DOHH2 (cell line): Measurements from ENCODE around the gene ZNF814.
"Not testable (repeated sequence)": the region's sequence is repeated elsewhere in the genome, so short reads cannot be mapped to it uniquely, and the experiment has no call there.

Source experiments
- H3F3A ChIP-seq: fragments of 200-600 bp; sonication (generic), shearing (Covaris generic); 2 replicates; pipeline ENCODE4 v1.6.0; 2016; ENCODE audit warnings: antibody characterized with exemption, mild to moderate bottlenecking; ENCODE audit not compliant: control insufficient read depth, insufficient read depth
- H3K27ac ChIP-seq: fragments of 200-600 bp; sonication (generic); 2 replicates; pipeline ENCODE4 v1.5.1; 2014; ENCODE audit warnings: low read depth, mild to moderate bottlenecking, low read length, moderate library complexity
- H3K27me3 ChIP-seq: fragments of 200-600 bp; sonication (generic); 2 replicates; pipeline ENCODE4 v1.6.1; 2014; ENCODE audit warnings: mild to moderate bottlenecking, low read length, mixed read lengths; ENCODE audit not compliant: control insufficient read depth
- H3K36me3 ChIP-seq: fragments of 200-600 bp; sonication (generic); 2 replicates; pipeline ENCODE4 v1.6.1; 2014; ENCODE audit warnings: mild to moderate bottlenecking, low read length, moderate library complexity, mixed read lengths; ENCODE audit not compliant: control insufficient read depth
- H3K4me1 ChIP-seq: fragments of 200-600 bp; sonication (generic); 2 replicates; pipeline ENCODE4 v1.6.1; 2014; ENCODE audit warnings: mild to moderate bottlenecking, low read length, mixed read lengths; ENCODE audit not compliant: control insufficient read depth
- H3K4me2 ChIP-seq: fragments of 200-600 bp; sonication (generic); 2 replicates; pipeline ENCODE4 v1.6.0; 2014; ENCODE audit warnings: mild to moderate bottlenecking, low read length, moderate library complexity
- H3K4me3 ChIP-seq: fragments of 200-600 bp; sonication (generic); 2 replicates; pipeline ENCODE4 v1.5.1; 2014; ENCODE audit warnings: mild to moderate bottlenecking, low read length, mixed read lengths
- H3K79me2 ChIP-seq: fragments of 200-600 bp; sonication (generic); 2 replicates; pipeline ENCODE4 v1.6.1; 2014; ENCODE audit warnings: mild to moderate bottlenecking, low read length, mixed read lengths; ENCODE audit not compliant: control insufficient read depth
- H3K9me2 ChIP-seq: fragments of 200-600 bp; sonication (generic); replicated peaks from 2 replicates; pipeline ENCODE4 v1.6.1; 2014; ENCODE audit warnings: mild to moderate bottlenecking, low read length, mixed read lengths; ENCODE audit not compliant: control insufficient read depth
- H3K9me3 ChIP-seq: fragments of 200-600 bp; sonication (generic); 2 replicates; pipeline ENCODE4 v1.6.1; 2014; ENCODE audit warnings: antibody characterized with exemption, low read length, mixed read lengths; ENCODE audit not compliant: control insufficient read depth, insufficient read depth
- H4K20me1 ChIP-seq: fragments of 200-600 bp; sonication (generic); 2 replicates; pipeline ENCODE4 v1.6.0; 2014; ENCODE audit warnings: low read depth, mild to moderate bottlenecking, antibody characterized with exemption, low read length, moderate library complexity; ENCODE audit not compliant: control insufficient read depth, insufficient read depth
- EZH2phosphoT487 ChIP-seq: fragments of 200-600 bp; sonication (generic); IDR thresholded peaks from 2 replicates; pipeline ENCODE4 v1.6.1; 2017; ENCODE audit warnings: borderline replicate concordance, mild to moderate bottlenecking, antibody characterized with exemption, low read length, moderate library complexity, mixed read lengths
- TF ChIP-seq, protein P1 (sequence below): fragments of 200-600 bp; sonication (generic); IDR thresholded peaks from one replicate; pipeline ENCODE4 v1.5.1; 2014; ENCODE audit warnings: antibody characterized with exemption, mild to moderate bottlenecking, low read depth, low read length; ENCODE audit not compliant: poor library complexity, severe bottlenecking

Gene ZNF814

DNA sequence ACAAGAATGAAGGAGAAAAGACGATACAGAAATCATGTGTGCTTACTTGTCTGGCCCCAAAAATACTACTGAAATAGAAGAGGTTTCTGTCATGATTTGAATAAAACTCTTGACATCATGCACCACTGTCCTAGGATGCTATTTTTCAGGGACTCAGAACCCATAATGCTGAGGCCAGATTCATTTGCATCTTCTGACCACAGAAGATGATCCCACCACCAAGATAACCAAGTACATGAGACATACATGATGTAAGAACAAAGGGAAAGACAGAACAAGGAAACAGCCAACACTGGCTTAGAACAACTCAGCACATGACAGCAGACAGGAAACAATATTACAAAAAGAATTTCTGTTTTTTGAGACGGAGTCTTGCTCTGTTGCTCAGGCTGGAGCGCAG is 76.6 kb downstream of the ZNF814 start:
- TF ChIP-seq, protein P1, sequence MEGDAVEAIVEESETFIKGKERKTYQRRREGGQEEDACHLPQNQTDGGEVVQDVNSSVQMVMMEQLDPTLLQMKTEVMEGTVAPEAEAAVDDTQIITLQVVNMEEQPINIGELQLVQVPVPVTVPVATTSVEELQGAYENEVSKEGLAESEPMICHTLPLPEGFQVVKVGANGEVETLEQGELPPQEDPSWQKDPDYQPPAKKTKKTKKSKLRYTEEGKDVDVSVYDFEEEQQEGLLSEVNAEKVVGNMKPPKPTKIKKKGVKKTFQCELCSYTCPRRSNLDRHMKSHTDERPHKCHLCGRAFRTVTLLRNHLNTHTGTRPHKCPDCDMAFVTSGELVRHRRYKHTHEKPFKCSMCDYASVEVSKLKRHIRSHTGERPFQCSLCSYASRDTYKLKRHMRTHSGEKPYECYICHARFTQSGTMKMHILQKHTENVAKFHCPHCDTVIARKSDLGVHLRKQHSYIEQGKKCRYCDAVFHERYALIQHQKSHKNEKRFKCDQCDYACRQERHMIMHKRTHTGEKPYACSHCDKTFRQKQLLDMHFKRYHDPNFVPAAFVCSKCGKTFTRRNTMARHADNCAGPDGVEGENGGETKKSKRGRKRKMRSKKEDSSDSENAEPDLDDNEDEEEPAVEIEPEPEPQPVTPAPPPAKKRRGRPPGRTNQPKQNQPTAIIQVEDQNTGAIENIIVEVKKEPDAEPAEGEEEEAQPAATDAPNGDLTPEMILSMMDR: no peak
- no peak for TF ChIP-seq EZH2phosphoT487
- no peak overlapping the region for H3K27ac ChIP-seq
- H3F3A ChIP-seq: no peaks in the 10 kb centered on the region
- peaks cover 16% of the 10 kb centered on the region for H3K79me2 ChIP-seq
- H4K20me1 ChIP-seq: no peaks in the 10 kb centered on the region
- H3K36me3 ChIP-seq: peaks cover 37% of the 10 kb centered on the region
- H3K4me2 ChIP-seq: peak overlapping the region; percentile 45
- H3K4me1 ChIP-seq: peaks cover 23% of the 10 kb centered on the region
- no peaks in the 10 kb centered on the region; the same call in 1 of the 2 replicates for H3K9me3 ChIP-seq
- no peaks in the 10 kb centered on the region for H3K9me2 ChIP-seq
- H3K4me3 ChIP-seq: peak overlapping the region; percentile 20
- H3K27me3 ChIP-seq: no peaks in the 10 kb centered on the region

DNA sequence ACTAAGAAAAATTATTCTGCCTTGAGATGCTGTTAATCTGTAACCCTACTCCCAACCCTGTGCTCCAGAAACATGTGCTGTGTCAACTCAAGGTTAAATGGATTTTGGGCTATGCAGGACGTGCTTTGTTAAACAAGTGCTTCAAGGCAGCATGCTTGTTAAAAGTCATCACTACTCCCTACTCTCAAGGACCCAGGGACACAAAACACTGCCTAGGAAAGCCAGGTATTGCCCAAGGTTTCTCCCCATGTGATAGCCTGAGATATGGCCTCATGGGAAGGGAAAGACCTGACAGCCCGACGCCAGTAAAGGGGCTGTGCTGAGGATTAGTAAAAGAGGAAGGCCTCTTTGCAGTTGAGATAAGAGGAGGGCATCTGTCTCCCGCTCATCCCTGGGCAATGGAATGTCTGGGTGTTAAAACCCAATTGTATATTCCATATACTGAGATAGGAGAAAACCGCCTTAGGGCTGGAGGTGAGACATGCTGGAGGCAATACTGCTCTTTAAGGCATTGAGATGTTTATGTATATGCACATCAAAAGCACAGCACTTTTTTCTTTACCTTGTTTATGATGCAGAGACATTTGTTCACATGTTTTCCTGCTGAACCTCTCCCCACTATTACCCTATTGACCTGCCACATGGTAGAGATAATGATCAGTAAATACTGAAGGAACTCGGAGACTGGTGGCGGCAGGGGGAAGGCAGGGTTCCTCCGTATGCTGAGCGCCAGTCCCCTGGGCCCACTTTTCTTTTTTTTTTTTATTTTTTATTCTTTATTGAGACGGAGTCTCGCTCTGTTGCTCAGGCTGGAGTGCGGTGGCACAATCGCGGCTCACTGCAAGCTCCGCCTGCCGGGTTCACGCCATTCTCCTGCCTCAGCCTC is 78.2 kb downstream of the ZNF814 start:
- H3K27me3 ChIP-seq, H4K20me1 ChIP-seq, H3K9me2 ChIP-seq, H3K4me3 ChIP-seq, H3F3A ChIP-seq, H3K4me2 ChIP-seq, H3K9me3 ChIP-seq, H3K27ac ChIP-seq: not testable (repeated sequence)
- Histone ChIP-seq H3K79me2 (peaks cover 16% of the 10 kb centered on the region), H3K36me3 (peaks cover 37% of the 10 kb centered on the region), H3K4me1 (peaks cover 23% of the 10 kb centered on the region)

DNA sequence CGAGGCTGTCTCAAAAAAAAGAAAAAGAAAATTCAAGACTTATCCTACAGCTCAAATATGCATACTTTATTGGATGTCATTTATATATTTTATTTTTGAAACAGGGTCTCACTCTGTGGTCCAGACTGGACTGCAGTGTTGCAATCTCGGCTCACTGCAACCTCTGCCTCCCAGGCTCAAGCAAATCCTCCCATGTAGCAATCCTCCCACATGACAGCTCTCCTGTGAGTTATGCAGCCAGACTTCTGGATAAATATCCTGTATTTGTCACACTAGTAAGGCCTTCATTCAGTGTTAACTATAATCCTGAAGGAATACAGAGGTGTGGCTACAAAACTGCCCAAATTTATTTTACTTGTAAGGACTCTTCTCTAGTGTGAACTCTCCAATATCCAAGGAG is 81.3 kb downstream of the ZNF814 start:
- Histone ChIP-seq H3K9me3 (no peaks in the 10 kb centered on the region; the same call in 1 of the 2 replicates), H3K4me1 (peaks cover 7% of the 10 kb centered on the region), H3K27me3 (no peaks in the 10 kb centered on the region), H3K4me3 (no peak overlapping the region), H3K27ac (no peak overlapping the region), H3F3A (no peaks in the 10 kb centered on the region), H4K20me1 (no peaks in the 10 kb centered on the region), H3K4me2 (no peak overlapping the region), H3K36me3 (peaks cover 32% of the 10 kb centered on the region), H3K9me2 (no peaks in the 10 kb centered on the region), H3K79me2 (peaks cover under 1% of the 10 kb centered on the region; the same call in 1 of the 2 replicates)
- TF ChIP-seq, protein P1: no peak
- TF ChIP-seq EZH2phosphoT487: no peak

DNA sequence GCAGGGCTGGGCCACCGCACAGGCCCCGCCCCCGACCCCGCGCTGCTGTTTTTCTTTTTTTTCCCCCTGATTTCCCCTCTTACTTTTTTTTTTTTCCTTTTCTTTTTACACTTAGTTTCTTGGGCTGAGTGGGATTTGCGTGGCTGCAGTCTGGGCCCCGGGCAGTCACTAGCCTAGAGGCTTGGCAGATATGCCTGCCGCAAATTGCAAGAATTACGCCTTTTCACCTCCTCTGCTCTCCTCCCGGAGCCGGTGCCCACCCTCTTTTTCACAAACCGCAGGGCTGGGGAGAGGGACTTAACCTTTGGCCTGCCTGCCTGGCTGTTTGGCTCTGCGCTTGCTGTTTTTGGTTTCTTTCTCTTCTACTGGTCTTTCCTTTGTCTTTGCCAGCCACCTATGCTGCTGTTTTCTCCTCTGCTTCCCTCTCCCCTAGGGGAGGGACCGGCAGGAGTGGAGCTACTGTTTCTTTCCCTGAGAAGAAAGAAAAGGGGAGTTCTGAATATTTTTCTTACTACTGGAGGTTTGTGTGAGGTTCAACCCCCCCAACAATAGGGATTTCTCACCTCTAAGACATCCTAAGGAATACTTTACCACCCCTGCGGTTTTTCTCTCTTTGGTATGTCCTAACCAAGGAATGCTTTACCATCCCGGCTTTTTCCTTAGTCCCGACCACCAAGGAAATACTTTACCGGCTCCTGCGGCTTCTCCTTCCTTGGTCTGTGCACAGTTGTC is 85.1 kb downstream of the ZNF814 start:
- Histone ChIP-seq H3F3A (peaks cover 4% of the 10 kb centered on the region; the same call in 1 of the 2 replicates), H3K4me3 (no peak overlapping the region), H4K20me1 (no peaks in the 10 kb centered on the region), H3K4me2 (no peak overlapping the region), H3K9me3 (no peaks in the 10 kb centered on the region; the same call in 1 of the 2 replicates), H3K4me1 (peaks cover 4% of the 10 kb centered on the region; the same call in 1 of the 2 replicates), H3K79me2 (no peaks in the 10 kb centered on the region), H3K27me3 (no peaks in the 10 kb centered on the region), H3K9me2 (no peaks in the 10 kb centered on the region), H3K27ac (no peak overlapping the region), H3K36me3 (peaks cover 11% of the 10 kb centered on the region)
- TF ChIP-seq EZH2phosphoT487: no peak
- TF ChIP-seq, protein P1: no peak
